DND-41 (cell line): ENCODE measurements around the gene ARHGEF33.

ENCODE experiments used
- ATAC-seq: fragments of 200-7000 bp; cut with Tn5 transposase; 3 replicates; pipeline ENCODE4 v1.9.1; 2021; ENCODE audit warnings: low read depth; ENCODE audit not compliant: insufficient read depth
- DNase-seq: peaks from one replicate; pipeline ENCODE4 v3.0.0-alpha.2; 2020
- H2AFZ ChIP-seq: 2 replicates; pipeline ENCODE4 v1.6.0; 2012; ENCODE audit warnings: low read depth, low read length
- H3K27ac ChIP-seq: 2 replicates; pipeline ENCODE4 v1.5.1; 2012; ENCODE audit warnings: low read length, inconsistent platforms
- H3K27me3 ChIP-seq: fragments of 200-600 bp; sonication (generic); 2 replicates; pipeline ENCODE4 v1.6.0; 2012; ENCODE audit warnings: low read length, mild to moderate bottlenecking, inconsistent platforms; ENCODE audit not compliant: insufficient read depth, poor library complexity
- H3K36me3 ChIP-seq: 2 replicates; pipeline ENCODE4 v1.5.1; 2012; ENCODE audit warnings: low read length, inconsistent platforms; ENCODE audit not compliant: insufficient read depth
- H3K4me1 ChIP-seq: 2 replicates; pipeline ENCODE4 v1.5.1; 2012; ENCODE audit warnings: mild to moderate bottlenecking, low read length; ENCODE audit not compliant: insufficient read depth
- H3K4me2 ChIP-seq: 2 replicates; pipeline ENCODE4 v1.6.0; 2012; ENCODE audit warnings: mild to moderate bottlenecking, moderate library complexity, low read length, inconsistent platforms; ENCODE audit not compliant: insufficient read depth
- H3K4me3 ChIP-seq, 2 experiments: fragments of 200-600 bp in 1 of 2; shearing (Covaris generic) in 1 of 2; 2 replicates each; pipeline ENCODE4 v1.5.1; 2012 to 2016; ENCODE audit warnings: inconsistent platforms in 2 of 2, low read length in 2 of 2, mild to moderate bottlenecking in 2 of 2, low read depth in 1 of 2, moderate library complexity in 1 of 2
- H3K79me2 ChIP-seq: 2 replicates; pipeline ENCODE4 v1.6.0; 2012; ENCODE audit warnings: low read length, inconsistent platforms; ENCODE audit not compliant: insufficient read depth
- H3K9ac ChIP-seq: 2 replicates; pipeline ENCODE4 v1.6.0; 2012; ENCODE audit warnings: low read depth, mild to moderate bottlenecking, inconsistent platforms, low read length, moderate library complexity
- H3K9me3 ChIP-seq: 2 replicates; pipeline ENCODE4 v1.5.1; 2012; ENCODE audit warnings: low read length, moderate library complexity, mild to moderate bottlenecking, inconsistent platforms; ENCODE audit not compliant: insufficient read depth, severe bottlenecking
- H4K20me1 ChIP-seq: 2 replicates; pipeline ENCODE4 v1.6.0; 2012; ENCODE audit warnings: low read length; ENCODE audit not compliant: insufficient read depth
- EZH2 ChIP-seq: IDR thresholded peaks from 3 replicates; pipeline ENCODE4 v1.6.1; 2012; ENCODE audit warnings: borderline replicate concordance, low read depth, mild to moderate bottlenecking, moderate library complexity, low read length, inconsistent platforms; ENCODE audit not compliant: severe bottlenecking
- TF ChIP-seq, protein P1 (sequence below): IDR thresholded peaks from 2 replicates; pipeline ENCODE4 v1.5.1; 2012; ENCODE audit warnings: borderline replicate concordance, low read length, moderate library complexity, mild to moderate bottlenecking; ENCODE audit not compliant: poor library complexity, severe bottlenecking; ENCODE audit errors: extremely low read depth

ARHGEF33 gene

DNA sequence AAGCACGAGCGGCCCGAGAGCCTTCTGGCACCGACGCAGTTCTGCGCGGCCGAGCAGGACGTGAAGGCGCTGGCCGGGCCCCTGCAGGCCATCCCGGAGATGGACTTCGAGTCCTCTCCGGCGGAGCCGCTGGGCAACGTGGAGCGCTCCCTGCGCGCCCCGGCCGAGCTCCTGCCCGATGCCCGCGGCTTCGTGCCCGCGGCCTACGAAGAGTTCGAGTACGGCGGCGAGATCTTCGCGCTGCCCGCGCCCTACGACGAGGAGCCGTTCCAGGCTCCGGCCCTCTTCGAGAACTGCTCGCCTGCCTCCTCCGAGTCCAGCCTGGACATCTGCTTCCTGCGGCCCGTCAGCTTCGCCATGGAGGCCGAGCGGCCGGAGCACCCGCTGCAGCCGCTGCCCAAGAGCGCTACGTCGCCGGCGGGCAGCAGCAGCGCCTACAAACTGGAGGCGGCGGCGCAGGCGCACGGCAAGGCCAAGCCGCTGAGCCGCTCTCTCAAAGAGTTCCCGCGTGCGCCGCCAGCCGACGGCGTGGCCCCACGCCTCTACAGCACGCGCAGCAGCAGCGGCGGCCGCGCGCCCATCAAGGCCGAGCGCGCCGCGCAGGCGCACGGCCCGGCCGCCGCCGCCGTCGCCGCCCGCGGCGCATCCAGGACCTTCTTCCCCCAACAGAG is 70.4 kb downstream of the ARHGEF33 start:
- H3K4me1 ChIP-seq: no peaks in the 10 kb centered on the region; the same call in 1 of the 2 replicates
- no peaks in the 10 kb centered on the region for H3K79me2 ChIP-seq
- H3K36me3 ChIP-seq: no peaks in the 10 kb centered on the region
- TF ChIP-seq, protein P1, sequence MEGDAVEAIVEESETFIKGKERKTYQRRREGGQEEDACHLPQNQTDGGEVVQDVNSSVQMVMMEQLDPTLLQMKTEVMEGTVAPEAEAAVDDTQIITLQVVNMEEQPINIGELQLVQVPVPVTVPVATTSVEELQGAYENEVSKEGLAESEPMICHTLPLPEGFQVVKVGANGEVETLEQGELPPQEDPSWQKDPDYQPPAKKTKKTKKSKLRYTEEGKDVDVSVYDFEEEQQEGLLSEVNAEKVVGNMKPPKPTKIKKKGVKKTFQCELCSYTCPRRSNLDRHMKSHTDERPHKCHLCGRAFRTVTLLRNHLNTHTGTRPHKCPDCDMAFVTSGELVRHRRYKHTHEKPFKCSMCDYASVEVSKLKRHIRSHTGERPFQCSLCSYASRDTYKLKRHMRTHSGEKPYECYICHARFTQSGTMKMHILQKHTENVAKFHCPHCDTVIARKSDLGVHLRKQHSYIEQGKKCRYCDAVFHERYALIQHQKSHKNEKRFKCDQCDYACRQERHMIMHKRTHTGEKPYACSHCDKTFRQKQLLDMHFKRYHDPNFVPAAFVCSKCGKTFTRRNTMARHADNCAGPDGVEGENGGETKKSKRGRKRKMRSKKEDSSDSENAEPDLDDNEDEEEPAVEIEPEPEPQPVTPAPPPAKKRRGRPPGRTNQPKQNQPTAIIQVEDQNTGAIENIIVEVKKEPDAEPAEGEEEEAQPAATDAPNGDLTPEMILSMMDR: no peak
- TF ChIP-seq EZH2: no peak
- no peak overlapping the region for H2AFZ ChIP-seq
- no peak overlapping the region for H3K4me2 ChIP-seq
- H3K27me3 ChIP-seq: no peaks in the 10 kb centered on the region
- no peak overlapping the region for H3K9ac ChIP-seq
- DNase-seq (no peak), ATAC-seq (no peak)
- no peak overlapping the region for H3K27ac ChIP-seq
- H3K4me3 ChIP-seq: no peak overlapping the region
- no peaks in the 10 kb centered on the region for H4K20me1 ChIP-seq
- no peaks in the 10 kb centered on the region for H3K9me3 ChIP-seq

DNA sequence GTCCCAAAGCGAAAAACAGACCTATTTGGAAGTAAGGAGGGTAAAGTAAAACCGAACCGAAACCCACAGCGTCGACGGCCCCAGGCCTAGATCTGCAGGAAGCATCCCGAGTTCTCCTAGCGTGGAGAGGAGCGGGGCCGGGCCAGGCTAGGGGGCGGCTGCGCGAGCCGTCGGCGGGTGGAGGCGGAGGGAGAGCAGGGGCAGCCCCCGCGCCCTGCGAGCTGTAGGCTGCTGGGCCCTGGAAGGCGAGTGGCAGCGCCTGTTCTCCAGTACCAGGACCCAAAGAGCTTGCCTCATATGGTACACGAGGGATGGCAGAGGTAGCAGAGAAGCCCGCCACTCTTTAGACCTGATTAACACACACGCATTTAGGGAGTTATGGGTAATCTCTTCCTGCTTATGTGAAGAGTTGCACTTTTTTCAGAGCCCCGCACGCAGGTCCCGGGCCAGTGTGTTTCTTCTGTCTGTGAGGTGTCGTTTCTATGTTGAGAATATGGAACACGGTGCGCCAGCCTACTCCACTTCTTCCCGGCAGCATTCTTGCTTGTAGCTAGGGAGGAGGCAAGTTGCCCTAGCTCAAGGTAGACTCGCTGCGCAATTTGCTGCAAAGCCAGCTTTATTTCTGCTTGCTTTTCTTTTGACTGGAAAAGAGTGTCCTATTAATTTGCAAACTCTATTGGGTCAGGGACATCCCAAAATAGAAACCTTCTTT is 71.1 kb downstream of the ARHGEF33 start:
- H2AFZ ChIP-seq: no peak overlapping the region
- no peaks in the 10 kb centered on the region; the same call in 1 of the 2 replicates for H3K4me1 ChIP-seq
- no peak overlapping the region for H3K27ac ChIP-seq
- no peaks in the 10 kb centered on the region for H3K27me3 ChIP-seq
- no peak overlapping the region for H3K4me3 ChIP-seq
- ATAC-seq (no peak), DNase-seq (no peak)
- no peak for TF ChIP-seq EZH2
- TF ChIP-seq, protein P1: no peak
- no peak overlapping the region for H3K4me2 ChIP-seq
- H3K36me3 ChIP-seq: no peaks in the 10 kb centered on the region
- H4K20me1 ChIP-seq: no peaks in the 10 kb centered on the region
- H3K79me2 ChIP-seq: no peaks in the 10 kb centered on the region
- H3K9me3 ChIP-seq: no peaks in the 10 kb centered on the region
- no peak overlapping the region for H3K9ac ChIP-seq

DNA sequence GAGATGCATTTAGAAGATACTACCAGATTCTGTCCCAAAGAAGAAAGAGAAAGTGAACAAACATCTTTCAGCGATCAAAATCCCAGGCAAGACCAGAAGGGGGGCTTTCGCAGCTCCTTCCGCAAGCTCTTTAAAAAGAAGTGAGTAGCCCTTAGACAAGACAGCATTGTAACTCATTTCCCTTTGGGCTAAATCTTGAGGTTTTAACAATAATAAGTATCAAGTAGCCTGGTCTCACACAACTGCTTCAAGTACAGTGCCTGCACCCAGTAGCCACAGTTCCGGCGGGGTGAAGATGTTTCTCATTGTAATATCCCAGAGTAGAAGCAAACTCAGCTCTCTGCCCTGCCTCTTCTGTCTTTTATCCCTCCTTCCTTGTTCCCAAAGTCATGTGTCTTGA is 76.3 kb downstream of the ARHGEF33 start:
- no peak overlapping the region for H3K9ac ChIP-seq
- H2AFZ ChIP-seq: no peak overlapping the region
- TF ChIP-seq, protein P1: no peak
- no peak for TF ChIP-seq EZH2
- ATAC-seq: no peak
- no peaks in the 10 kb centered on the region for H4K20me1 ChIP-seq
- no peaks in the 10 kb centered on the region for H3K27me3 ChIP-seq
- no peaks in the 10 kb centered on the region for H3K79me2 ChIP-seq
- DNase-seq: no peak
- H3K4me3 ChIP-seq: no peak overlapping the region
- H3K9me3 ChIP-seq: no peaks in the 10 kb centered on the region
- H3K4me2 ChIP-seq: no peak overlapping the region
- H3K27ac ChIP-seq: no peak overlapping the region
- H3K36me3 ChIP-seq: no peaks in the 10 kb centered on the region
- no peaks in the 10 kb centered on the region; the same call in 1 of the 2 replicates for H3K4me1 ChIP-seq
